GM12801 (cell line): Measurements from ENCODE around the gene C4A.

Experiments used
- CTCF ChIP-seq: IDR thresholded peaks from one replicate; pipeline ENCODE4 v1.5.1; 2011; ENCODE audit warnings: control low read depth; ENCODE audit not compliant: insufficient read length; ENCODE audit errors: extremely low read depth

Gene C4A

GRCh38 chr6:32047084-32047478 lies 65.2 kb downstream of the C4A start:
- TF ChIP-seq CTCF: no peak

GRCh38 chr6:32047539-32047854 lies 65.6 kb downstream of the C4A start:
- no peak for TF ChIP-seq CTCF

- TF ChIP-seq CTCF: no peak
These were observed 66.3 kb downstream of the C4A start for GRCh38 chr6:32047855-32048766.

GRCh38 chr6:32050562-32050961 lies 68.7 kb downstream of the C4A start:
- TF ChIP-seq CTCF: no peak
